Measurements from ENCODE around the gene RFC1.

- TF ChIP-seq CTCF (IDR thresholded peaks at IDR 0.05) = no peak
- no peak for TF ChIP-seq POLR2A (IDR thresholded peaks at IDR 0.05)
Observed at GRCh38 chr4:39384563-39384962, 18.4 kb upstream of the RFC1 start.
